ENCODE data around the gene APOE. TPM values are rescaled to one million over a fixed set of nuclear protein-coding genes. Genes with fewer than 3 reads are reported as not detected.
"Not testable (repeated sequence)": the region's sequence is repeated elsewhere in the genome, so short reads cannot be mapped to it uniquely, and the experiment has no call there.

APOE gene
- total RNA-seq, 1 experiment from 2014 or later, result 3.3 TPM

- ChIA-PET CTCF (interaction anchor here (1.0 to 2.3 kb wide), 3 partner anchors 21 to 41 kb away, joined by 3 to 7 read pairs (median 6); no protein-coding TSS in a partner anchor), POLR2A (no interaction called here)
- Mint-ChIP-seq H3K27me3 (ENCODE audit: insufficient read depth, unreplicated experiment) (peaks cover 25% of the 10 kb centered on the region), H3K27ac (ENCODE audit: low read depth, unreplicated experiment) (peak overlapping the region; percentile 61), H3K4me3 (ENCODE audit: unreplicated experiment) (no peak overlapping the region), H3K4me1 (ENCODE audit: insufficient read depth, unreplicated experiment) (peaks cover 8% of the 10 kb centered on the region), H3K9me3 (ENCODE audit: unreplicated experiment) (no peaks in the 10 kb centered on the region), H3K36me3 (ENCODE audit: insufficient read depth, unreplicated experiment) (peaks cover 5% of the 10 kb centered on the region)
- no peak for DNase-seq (ENCODE audit: unreplicated experiment)
- intact Hi-C loops (cut with micrococcal nuclease), result no loop called here
- TF ChIP-seq CTCF (IDR thresholded peaks at IDR 0.05; ENCODE audit: unreplicated experiment), result no peak
- BruUV-seq (replicated peaks), result no TSS peak
These were observed 19.7 kb downstream of the APOE start for GRCh38 chr19:44925114-44925891.

GRCh38 chr19:44926245-44927077 is 20.9 kb downstream of the APOE start:
- peaks cover 25% of the 10 kb centered on the region for H3K27me3 Mint-ChIP-seq (ENCODE audit: insufficient read depth, unreplicated experiment)
- intact Hi-C loops (cut with micrococcal nuclease); H3K4me3 Mint-ChIP-seq (ENCODE audit: unreplicated experiment); H3K36me3 Mint-ChIP-seq (ENCODE audit: insufficient read depth, unreplicated experiment); H3K27ac Mint-ChIP-seq (ENCODE audit: low read depth, unreplicated experiment); H3K4me1 Mint-ChIP-seq (ENCODE audit: insufficient read depth, unreplicated experiment); H3K9me3 Mint-ChIP-seq (ENCODE audit: unreplicated experiment); BruUV-seq (replicated peaks); DNase-seq (ENCODE audit: unreplicated experiment): not testable (repeated sequence)
- ChIA-PET CTCF (interaction anchor here (1.0 to 2.3 kb wide), 3 partner anchors 22 to 40 kb away, joined by 3 to 7 read pairs (median 6); no protein-coding TSS in a partner anchor), POLR2A (interaction anchor here (0.6 kb wide), 2 partner anchors 25 to 27 kb away, joined by 3 read pairs; no protein-coding TSS in a partner anchor)

- Mint-ChIP-seq H3K4me3 (ENCODE audit: unreplicated experiment) (no peak overlapping the region), H3K9me3 (ENCODE audit: unreplicated experiment) (no peaks in the 10 kb centered on the region), H3K36me3 (ENCODE audit: insufficient read depth, unreplicated experiment) (peaks cover 5% of the 10 kb centered on the region), H3K27me3 (ENCODE audit: insufficient read depth, unreplicated experiment) (peaks cover 25% of the 10 kb centered on the region), H3K4me1 (ENCODE audit: insufficient read depth, unreplicated experiment) (peaks cover 8% of the 10 kb centered on the region), H3K27ac (ENCODE audit: low read depth, unreplicated experiment) (no peak overlapping the region)
- ChIA-PET POLR2A (no interaction called here), CTCF (no interaction called here)
- peak; percentile 48 for DNase-seq (ENCODE audit: unreplicated experiment)
- BruUV-seq (replicated peaks), result no TSS peak
- intact Hi-C loops (cut with micrococcal nuclease), result no loop called here
- TF ChIP-seq CTCF (IDR thresholded peaks at IDR 0.05; ENCODE audit: unreplicated experiment), result no peak
These were observed 22.1 kb downstream of the APOE start for GRCh38 chr19:44927746-44928145.

- Mint-ChIP-seq H3K4me3 (ENCODE audit: unreplicated experiment) (no peak overlapping the region), H3K9me3 (ENCODE audit: unreplicated experiment) (no peaks in the 10 kb centered on the region), H3K27ac (ENCODE audit: low read depth, unreplicated experiment) (no peak overlapping the region), H3K36me3 (ENCODE audit: insufficient read depth, unreplicated experiment) (peaks cover 5% of the 10 kb centered on the region), H3K4me1 (ENCODE audit: insufficient read depth, unreplicated experiment) (peaks cover 6% of the 10 kb centered on the region), H3K27me3 (ENCODE audit: insufficient read depth, unreplicated experiment) (peaks cover 25% of the 10 kb centered on the region)
- CTCF ChIA-PET, result interaction anchor here (0.6 kb wide), 1 partner anchor 136 kb away, joined by 3 read pairs; no protein-coding TSS in a partner anchor
- intact Hi-C loops (cut with micrococcal nuclease), result no loop called here
- BruUV-seq (replicated peaks), result no TSS peak
- no peak for TF ChIP-seq CTCF (IDR thresholded peaks at IDR 0.05; ENCODE audit: unreplicated experiment)
- POLR2A ChIA-PET, result no interaction called here
- no peak for DNase-seq (ENCODE audit: unreplicated experiment)
These were observed 24.5 kb downstream of the APOE start for GRCh38 chr19:44930088-44930487.

Measured in MCF 10A (cell line).